Retinal pigment epithelial cell (primary cell): ENCODE data around the gene PDE6C.

Experiments
- DNase-seq: peaks from one replicate; pipeline ENCODE4 v3.0.0-alpha.2; 2010; ENCODE audit warnings: low read depth
- H3K4me3 ChIP-seq: 2 replicates; pipeline ENCODE4 v1.5.1; 2011; ENCODE audit warnings: mild to moderate bottlenecking, low read length, control low read depth, moderate library complexity
- TF ChIP-seq, protein P1 (sequence below): conservative IDR thresholded peaks from 2 replicates; pipeline ENCODE4 v1.5.1; 2011; ENCODE audit warnings: low read depth, low read length, control low read depth, inconsistent platforms

PDE6C gene

DNA sequence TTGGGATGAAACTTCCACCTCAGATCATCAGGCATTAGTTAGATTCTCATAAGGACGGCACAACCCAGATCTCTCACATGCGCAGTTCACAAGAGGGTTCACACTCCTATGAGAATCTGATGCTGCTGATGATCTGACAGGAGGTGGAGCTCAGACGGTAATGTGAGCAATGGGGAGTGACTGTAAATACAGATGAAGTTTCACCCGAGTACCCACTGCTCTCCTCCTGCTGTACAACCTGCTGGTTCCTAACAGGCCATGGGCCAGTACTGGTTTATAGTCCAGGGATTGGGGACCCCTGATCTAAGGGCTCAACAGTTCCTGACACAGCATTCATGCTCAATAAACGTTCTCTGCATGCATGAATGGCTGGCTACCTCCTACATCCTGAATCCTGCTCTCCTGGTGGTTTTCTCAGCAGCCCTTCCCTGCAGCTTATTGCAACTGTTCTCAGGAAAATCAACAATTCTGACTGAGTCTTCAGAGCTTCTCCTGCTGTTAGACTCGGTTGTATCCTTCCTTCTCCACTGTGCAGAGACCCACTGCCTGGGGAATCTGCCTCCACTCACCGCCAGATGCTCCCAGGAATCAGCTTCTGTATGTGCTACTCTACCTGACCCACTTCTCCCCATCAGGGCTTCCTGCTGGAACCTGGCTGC lies 17.4 kb downstream of the PDE6C start:
- H3K4me3 ChIP-seq, result no peak overlapping the region
- no peak for DNase-seq
- TF ChIP-seq, protein P1, sequence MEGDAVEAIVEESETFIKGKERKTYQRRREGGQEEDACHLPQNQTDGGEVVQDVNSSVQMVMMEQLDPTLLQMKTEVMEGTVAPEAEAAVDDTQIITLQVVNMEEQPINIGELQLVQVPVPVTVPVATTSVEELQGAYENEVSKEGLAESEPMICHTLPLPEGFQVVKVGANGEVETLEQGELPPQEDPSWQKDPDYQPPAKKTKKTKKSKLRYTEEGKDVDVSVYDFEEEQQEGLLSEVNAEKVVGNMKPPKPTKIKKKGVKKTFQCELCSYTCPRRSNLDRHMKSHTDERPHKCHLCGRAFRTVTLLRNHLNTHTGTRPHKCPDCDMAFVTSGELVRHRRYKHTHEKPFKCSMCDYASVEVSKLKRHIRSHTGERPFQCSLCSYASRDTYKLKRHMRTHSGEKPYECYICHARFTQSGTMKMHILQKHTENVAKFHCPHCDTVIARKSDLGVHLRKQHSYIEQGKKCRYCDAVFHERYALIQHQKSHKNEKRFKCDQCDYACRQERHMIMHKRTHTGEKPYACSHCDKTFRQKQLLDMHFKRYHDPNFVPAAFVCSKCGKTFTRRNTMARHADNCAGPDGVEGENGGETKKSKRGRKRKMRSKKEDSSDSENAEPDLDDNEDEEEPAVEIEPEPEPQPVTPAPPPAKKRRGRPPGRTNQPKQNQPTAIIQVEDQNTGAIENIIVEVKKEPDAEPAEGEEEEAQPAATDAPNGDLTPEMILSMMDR, result no peak

DNA sequence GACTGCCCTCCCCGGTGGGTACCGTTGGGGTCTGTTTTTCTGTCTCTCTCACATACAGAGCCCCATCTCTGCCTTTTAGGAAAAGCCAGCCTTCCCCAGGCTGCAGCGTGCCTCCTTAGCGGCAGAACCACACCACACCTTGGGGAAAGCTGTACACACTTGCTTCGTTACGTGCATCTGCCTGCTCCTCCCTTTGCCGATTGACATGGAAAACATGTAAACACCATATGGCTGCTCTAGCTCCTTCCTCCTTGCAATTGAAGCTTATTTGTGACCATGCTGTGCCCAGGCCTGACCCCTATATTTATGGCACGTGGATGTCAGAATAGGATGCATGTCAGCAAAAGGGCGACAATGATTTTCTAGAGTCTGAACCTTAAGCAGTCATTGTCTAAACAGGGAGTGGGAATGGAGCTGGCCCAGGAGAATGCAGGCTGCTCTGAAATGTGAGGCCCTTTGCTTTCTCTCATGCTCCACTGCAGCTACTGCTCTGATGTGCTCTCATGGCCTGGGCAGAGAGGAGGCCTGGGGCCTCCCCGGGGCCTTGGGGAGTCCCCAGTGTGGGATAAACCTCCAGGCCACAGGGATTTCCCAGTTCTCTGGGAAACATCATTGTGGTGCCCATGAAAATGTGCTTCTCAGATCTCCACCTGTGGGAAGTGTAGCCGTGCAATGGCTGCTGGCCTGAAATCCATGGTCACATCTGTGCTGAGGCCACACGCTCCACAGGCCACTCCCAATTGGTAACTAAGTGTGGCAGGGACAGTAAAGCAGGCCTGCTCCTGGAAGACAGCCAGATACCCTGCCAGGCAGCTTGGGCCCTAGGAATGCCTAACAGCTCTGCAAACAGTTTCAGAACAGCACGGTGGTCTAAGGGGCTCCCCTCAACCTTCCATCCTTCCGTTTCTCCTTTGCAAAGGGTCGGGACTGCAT lies 18.6 kb downstream of the PDE6C start:
- no peak overlapping the region for H3K4me3 ChIP-seq
- TF ChIP-seq, protein P1, result no peak
- DNase-seq, result no peak

DNA sequence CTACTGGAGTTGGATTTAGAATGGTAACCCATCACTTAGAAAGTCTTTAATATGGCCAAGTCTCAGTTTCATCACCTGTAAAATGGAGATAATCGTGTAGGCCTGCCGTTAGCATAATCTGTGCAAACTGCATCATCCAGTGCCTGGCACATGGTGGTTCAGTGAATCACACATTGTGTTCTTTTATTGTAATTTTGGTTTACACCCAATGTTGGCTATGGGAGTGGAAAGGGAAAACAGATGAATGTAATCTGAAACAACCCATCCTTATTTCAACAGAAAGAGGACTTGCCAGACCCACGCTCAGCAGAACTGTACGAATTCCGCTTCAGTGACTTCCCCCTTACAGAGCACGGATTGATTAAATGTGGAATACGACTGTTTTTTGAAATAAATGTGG lies 27.5 kb downstream of the PDE6C start:
- DNase-seq, result no peak
- TF ChIP-seq, protein P1, result no peak

DNA sequence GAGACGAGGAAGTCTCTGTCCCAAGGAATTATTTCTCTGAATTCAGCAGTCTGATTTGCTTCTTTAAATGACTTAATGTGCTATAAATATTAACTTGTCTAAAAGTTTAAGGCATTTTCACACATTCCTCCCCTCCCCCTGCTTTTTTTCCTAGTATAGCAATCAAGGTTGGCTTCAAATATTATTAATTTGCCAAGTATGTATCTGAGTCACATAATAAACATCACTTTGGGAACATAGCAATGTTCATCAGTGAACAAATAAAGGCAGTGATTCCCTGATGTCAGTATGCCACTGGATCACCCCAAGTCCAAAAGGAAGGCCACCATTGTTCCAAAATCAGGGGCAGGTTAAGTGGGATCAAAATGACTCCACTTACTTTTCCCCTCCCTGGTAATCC lies 40.5 kb downstream of the PDE6C start:
- peak; percentile 9 for DNase-seq
- TF ChIP-seq, protein P1, result no peak
- H3K4me3 ChIP-seq, result no peak overlapping the region

More for the DNA sequence above, 27.5 kb downstream of the PDE6C start:
- H3K4me3 ChIP-seq, result no peak overlapping the region

DNA sequence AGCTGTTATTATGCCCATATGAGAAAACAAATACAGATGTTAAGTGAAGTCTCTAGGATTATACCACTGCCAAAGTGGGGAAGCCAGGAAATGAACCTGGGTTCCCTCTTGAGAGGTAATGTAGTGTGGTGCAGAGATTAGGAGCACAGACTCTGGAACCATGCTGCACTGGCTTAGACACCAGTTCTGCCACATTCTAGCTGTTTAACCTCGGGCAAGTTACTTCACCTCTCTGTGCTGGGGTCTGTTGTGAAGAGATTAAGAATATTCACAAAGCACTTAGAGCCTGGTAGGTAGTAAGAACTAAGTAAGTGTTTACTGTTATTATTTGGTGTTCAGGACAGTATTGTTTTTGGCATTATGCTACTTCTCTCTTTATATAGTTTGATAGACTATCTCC lies 41.9 kb downstream of the PDE6C start:
- no peak for DNase-seq
- TF ChIP-seq, protein P1, result no peak

DNA sequence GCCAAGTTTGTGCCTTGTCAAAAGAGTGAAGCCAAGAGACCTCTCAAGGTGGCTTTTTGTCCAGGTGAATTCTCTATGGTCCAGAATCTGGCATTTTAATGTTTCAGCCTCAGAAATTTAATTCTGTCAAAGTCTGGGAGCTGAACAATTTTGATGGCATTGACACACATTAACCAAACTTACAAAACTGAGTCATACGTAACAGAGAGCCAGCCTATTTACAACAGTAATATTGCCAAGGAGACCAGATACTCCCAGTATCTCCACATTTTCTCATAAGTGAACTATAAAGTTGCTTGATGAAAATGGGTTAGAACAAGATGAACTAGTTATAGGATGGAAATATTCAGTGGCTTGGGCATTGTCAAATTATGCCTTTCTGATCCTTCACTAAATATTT lies 43.8 kb downstream of the PDE6C start:
- TF ChIP-seq, protein P1, result no peak
- no peak for DNase-seq
- no peak overlapping the region for H3K4me3 ChIP-seq

More for the DNA sequence above, 41.9 kb downstream of the PDE6C start:
- H3K4me3 ChIP-seq, result no peak overlapping the region
